Activated CD4-positive, alpha-beta T cell treated with anti-CD3 and anti-CD28 coated beads, Interleukin-10, Interleukin-2, amounts not matched to agents 100 ng/mL and 50 ng/mL, durations not matched to agents 16 hours and 8 hours (primary cell): ENCODE measurements around the gene GPC6.

ENCODE experiments used
- DNase-seq: peaks from one replicate; pipeline ENCODE4 v3.0.0-alpha.2; 2020

The GPC6 gene

DNA sequence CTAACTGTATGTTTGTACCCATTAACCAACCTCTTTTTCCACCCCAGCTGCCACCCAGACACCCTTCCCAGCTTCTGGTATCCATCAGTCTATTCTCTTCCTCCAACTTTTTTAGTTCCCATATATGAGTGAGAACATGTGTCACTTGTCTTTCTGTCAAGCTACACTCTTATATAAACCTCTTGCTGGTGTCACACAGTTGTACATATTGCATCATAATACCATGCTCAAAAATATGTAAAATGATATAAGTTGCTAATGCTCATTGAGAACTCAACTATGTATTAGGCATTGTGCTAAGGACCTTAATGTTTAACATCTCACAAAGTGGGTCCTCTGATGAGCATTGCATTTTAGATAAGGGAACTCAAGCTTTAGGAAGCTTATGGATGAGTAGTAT, 395.4 kb downstream of the GPC6 start:
- DNase-seq, result no peak

DNA sequence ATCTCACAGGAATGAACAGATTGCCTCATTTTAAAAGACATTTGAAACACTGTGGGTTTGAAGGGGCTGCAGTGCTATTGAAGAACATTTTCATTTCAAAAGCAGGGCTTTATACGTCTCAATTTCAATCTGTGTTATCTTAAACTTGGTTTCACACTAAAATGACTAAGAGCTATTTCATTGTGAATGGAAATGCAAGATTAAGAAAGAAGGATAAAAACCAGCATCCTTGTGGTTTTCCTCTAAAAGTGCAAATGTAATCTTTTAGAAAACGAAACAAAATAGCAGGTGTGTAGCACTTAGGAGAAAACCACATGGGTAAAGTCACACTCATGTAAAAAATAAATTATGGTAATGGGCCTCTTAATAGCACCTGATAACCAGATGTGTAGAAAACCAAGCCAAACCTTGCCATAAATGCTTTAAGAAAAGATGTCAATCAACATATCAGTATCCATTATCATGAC, 397.7 kb downstream of the GPC6 start:
- DNase-seq, result peak; percentile 2

DNA sequence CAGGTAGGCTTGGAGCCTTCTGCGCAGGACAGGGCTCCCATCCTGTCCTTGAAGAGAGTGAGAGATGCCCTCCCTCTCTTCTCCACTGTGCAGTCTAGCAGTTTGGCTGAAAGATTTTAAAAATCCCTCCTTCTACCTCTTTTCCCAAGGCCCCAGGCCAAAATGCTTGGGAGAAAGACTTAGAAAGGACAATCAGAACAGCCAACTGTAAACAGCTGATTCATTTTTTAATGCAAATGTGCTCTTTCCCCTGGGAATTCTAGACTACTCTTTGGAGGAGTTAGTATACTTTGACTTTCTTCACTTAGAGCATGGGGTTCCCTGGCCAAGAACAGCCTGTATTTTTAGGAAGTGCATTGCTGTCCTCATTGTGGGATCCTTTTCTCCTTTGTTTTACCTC, 398.9 kb downstream of the GPC6 start:
- DNase-seq, result no peak

DNA sequence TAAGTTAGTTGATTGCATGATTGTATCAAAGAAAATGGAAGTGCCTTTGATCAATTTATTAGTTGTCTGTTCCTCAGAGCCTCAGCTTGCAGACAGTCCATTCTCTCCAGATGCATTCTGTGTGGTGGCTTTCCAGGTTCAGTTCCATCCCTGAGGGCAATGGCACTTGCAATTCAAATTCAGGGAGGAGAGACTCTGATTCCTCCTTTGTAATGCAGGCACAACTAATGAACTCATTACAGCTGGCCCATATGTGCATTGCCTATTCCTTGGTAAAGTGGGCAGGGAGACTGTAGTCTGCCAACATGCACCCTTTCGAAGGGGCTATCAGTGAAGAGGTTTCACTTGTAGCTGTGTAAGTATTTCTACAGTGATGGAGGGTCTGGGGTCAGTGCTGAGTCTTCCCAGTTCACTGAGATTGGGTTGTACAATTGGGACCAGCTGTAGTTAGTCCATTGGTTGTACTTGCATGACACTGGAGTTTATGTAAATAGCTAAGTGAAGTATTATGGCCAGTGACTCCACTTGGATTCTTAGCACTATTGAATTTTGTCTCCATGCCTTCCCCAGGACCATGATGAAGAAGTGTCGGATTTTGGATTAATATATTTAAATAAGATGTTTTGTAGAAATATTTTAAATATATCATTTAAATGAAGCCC, 401.7 kb downstream of the GPC6 start:
- no peak for DNase-seq

DNA sequence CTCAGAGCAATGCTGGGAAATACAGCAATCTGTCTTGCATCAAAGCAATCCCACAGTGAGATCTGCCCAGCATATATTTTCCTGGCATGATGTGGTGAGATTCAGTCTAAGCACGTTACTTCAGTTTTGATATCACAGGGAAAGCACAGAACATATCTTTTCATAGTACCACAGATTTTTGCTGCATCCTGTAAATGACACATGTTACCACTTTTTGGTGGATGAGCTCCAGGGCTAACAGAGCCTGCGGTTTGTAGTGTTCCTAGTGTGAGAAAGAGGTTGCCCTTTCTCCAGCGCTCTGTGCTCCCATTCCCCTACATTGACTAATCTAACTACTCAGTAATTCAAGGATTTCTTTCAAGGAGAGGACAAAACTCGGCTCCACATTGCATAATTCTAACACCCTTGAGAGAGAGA, 409.0 kb downstream of the GPC6 start:
- DNase-seq, result no peak

DNA sequence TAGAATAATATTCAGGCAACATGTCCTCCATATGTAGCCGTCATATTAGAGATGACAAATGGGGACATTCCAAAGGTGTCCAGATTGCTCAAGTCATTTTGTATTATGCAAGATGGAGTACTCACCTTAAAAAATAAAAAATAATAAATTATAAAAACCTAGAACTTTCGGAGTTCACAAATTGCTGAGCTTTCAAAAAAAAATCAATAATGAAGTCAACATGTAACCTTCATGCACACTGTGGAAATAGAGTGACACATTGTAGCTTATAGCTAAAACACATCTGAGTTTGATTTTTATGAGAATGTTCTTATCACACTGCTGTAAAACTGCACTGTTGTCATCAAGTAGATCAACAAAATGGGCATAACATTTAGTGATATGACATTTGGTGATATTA, 411.2 kb downstream of the GPC6 start:
- no peak for DNase-seq

DNA sequence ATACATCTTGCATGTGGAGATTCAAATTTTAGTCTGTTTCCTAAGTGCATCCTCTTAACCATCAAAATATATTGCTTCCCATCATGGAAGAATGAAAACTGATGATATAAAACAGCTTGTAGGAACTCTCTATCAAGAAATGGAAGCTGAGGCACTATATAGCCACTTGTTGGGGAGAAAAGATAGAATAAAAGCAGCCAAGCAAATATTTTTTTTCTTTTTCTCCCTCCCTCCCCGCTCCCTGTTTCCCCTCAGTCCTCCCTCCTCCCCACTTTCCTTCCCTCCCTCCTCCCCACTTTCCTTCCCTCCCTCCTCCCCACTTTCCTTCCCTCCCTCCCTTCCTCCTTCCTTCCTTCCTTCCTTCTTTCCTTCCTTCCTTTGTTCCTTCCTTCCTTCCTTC, 413.8 kb downstream of the GPC6 start:
- no peak for DNase-seq

DNA sequence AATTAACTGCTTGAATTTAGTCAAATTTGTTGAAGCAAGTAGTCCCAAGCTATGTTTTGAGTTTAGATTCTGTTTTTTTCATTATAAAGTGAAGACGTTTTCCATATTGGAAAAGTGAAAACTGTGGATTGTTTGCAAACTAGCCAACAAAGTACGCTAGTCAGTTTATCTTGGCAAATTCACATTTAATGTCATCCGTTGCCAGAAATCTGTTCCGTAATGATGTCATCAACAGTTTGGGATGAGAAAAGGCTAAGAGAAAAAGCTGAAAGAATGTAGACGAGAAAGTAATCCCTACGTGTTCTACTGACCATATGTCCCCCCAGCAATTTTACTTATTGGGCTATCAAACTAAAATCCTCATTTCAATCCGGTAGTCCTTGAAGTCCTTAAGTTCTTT, 419.6 kb downstream of the GPC6 start:
- DNase-seq, result no peak

- no peak for DNase-seq
Observed at GRCh38 chr13:93649496-93649895, 422.9 kb downstream of the GPC6 start.

DNA sequence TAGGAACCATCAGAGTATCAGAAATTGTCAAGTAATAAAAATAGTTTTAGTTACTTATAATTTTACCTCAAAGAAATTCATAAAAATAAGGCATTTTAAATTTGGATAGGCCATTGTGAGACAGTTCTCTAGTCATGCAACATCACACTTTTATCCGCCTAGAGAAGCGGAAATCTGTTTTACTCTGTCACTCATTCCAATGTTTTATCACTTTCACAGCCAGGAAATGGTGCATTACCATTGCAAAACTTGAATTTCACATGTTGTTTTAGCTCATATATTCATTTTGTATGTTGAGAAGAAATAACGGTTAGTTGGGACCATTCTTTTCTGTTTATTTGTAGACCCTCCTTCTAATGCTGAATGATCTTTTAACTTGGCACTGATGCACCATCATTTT, 427.2 kb downstream of the GPC6 start:
- DNase-seq, result no peak

DNA sequence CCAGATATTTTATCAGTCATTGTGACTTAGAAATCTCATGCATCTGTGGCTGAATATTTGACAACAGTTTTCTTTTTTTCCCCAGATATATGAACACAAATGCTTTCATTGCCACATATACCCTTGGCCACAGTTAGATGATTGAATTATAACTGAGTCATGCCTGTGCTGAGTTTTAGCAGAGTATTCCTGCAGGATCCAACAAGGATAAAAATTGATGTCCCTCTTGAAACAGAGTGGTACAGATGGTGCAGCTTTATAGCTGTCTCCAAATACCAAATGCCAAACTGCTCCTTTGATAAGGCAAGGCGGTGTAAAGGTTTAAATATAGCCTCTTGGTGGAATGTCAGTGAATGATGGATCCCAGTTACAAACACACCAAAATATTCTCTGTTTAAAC, 428.5 kb downstream of the GPC6 start:
- DNase-seq, result no peak

GRCh38 chr13:93660391-93661063, 433.9 kb downstream of the GPC6 start:
- DNase-seq, result no peak

GRCh38 chr13:93670866-93671265, 444.3 kb downstream of the GPC6 start:
- DNase-seq, result no peak

- DNase-seq, result no peak
Observed at GRCh38 chr13:93672996-93673395, 446.4 kb downstream of the GPC6 start.

GRCh38 chr13:93673885-93674284, 447.3 kb downstream of the GPC6 start:
- DNase-seq, result no peak

DNA sequence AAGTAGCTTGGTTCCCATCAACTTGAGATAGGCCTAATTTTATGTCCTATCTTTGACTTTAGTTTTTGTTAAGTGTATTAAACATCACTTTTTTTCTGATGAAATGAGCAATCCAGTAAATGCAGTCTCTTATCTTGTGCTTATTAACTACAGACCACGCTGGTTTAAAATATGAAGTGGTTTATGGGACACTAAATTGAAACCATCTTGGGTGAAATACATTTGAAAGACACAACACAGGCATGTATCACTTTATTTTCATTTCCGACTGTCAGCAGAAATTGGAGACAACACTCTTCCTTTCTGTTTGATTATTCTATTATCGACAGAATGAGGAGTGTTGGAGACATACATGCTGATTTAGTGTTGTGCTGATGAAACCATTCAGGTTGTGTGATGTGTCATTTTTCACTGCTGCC, 447.7 kb downstream of the GPC6 start:
- DNase-seq, result no peak

- DNase-seq, result no peak
Observed at GRCh38 chr13:93680329-93680728, 453.7 kb downstream of the GPC6 start.

DNA sequence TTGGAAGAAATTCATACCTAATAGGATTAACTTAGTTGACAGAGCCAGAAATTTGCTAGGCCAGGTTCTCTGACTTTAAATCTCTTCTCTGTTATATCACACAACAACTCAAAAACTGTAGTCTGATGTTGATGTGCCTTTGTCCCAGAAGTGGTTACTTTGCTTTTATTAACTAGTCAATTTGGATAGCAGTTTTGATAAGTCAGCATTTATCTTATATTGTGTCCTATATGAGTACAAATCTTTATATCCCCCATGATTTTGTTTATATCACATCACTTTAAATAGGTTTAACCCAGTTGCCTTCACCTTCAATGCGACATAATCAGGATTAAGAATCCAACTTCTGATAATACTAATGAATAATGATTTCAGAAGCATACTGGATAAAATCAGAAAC, 459.3 kb downstream of the GPC6 start:
- no peak for DNase-seq

GRCh38 chr13:93686399-93686798, 459.8 kb downstream of the GPC6 start:
- DNase-seq, result no peak

- DNase-seq, result no peak
Observed at GRCh38 chr13:93687261-93687660, 460.7 kb downstream of the GPC6 start.

DNA sequence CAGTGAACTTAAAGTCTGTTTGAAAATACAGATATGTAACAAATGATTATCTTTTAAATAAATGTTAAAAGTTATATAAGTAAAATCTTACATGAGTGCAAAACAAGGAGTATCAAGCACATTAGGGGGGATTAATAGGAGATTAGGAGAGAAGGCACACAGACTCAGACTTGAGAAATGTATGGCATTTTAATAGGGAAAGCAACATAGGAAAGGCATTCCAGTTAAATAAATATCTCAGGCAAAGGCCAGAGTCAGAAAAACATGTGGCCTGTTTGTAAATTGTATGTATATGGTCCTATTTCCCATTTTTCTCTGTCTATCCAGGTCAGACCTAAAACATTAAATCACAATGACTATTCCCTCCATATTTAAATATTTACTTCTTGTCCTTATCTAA, 462.7 kb downstream of the GPC6 start:
- DNase-seq, result no peak

GRCh38 chr13:93690139-93690538, 463.5 kb downstream of the GPC6 start:
- DNase-seq, result no peak

DNA sequence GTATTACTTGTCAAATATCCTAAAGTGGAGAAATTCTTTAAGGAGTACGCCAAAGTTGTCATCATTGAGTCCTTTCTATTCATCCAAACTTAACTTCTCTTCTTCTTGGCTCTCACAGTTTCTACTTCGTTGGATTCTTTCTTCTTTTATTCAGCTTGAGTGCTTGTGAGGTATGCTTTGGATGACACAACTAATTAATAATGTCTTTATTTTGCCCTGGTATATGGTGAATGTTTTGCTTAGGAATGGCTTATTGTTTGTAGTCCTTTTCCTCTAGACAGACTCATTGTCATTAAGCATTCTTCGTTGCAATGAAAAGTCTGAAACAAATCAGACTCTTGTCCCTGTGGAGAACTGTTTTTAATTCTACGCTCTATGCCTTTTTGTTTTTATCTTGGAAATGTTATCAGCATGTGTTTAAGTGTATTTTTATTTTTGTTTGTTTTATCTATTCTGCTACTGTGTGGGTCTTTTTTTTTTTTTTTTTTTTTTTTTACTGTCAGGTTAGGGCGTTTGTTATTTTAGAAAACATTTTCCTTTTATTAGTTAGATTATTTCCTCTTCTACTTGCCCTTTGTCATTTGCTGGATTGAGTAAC, 471.5 kb downstream of the GPC6 start:
- DNase-seq, result no peak

- no peak for DNase-seq
Observed at GRCh38 chr13:93700115-93700514, 473.5 kb downstream of the GPC6 start.
